Astrocyte (in vitro differentiated cells and primary cell): Measurements from ENCODE around the gene UACA. TPM values are rescaled to one million over a fixed set of nuclear protein-coding genes. Genes with fewer than 3 reads are reported as not detected.

ENCODE experiments used
- DNase-seq: peaks from one replicate; pipeline ENCODE4 v3.0.0-alpha.2; 2010; ENCODE audit warnings: low read depth
- FAIRE-seq: peaks from 2 replicates; lab custom pipeline; 2011; peaks lifted over from hg19 to GRCh38; lab: Jason Lieb, UNC
- H2AFZ ChIP-seq: 2 replicates; pipeline ENCODE4 v1.6.0; 2012; ENCODE audit warnings: low read depth, low read length, inconsistent platforms
- H3K27ac ChIP-seq: 2 replicates; pipeline ENCODE4 v1.5.1; 2011; ENCODE audit warnings: low read depth, low read length, inconsistent platforms
- H3K27me3 ChIP-seq: 2 replicates; pipeline ENCODE4 v1.6.0; 2011; ENCODE audit warnings: low read length, inconsistent platforms; ENCODE audit not compliant: insufficient read depth
- H3K36me3 ChIP-seq: 2 replicates; pipeline ENCODE4 v1.5.1; 2011; ENCODE audit warnings: low read length, inconsistent platforms; ENCODE audit not compliant: insufficient read depth
- H3K4me1 ChIP-seq: 2 replicates; pipeline ENCODE4 v1.5.1; 2011; ENCODE audit warnings: low read length, inconsistent platforms; ENCODE audit not compliant: insufficient read depth
- H3K4me2 ChIP-seq: 2 replicates; pipeline ENCODE4 v1.6.0; 2012; ENCODE audit warnings: low read length, inconsistent platforms
- H3K4me3 ChIP-seq: 2 replicates; pipeline ENCODE4 v1.5.1; 2011; ENCODE audit warnings: low read depth, mild to moderate bottlenecking, low read length, inconsistent platforms; ENCODE audit not compliant: insufficient read depth
- H3K79me2 ChIP-seq: 2 replicates; pipeline ENCODE4 v1.6.0; 2012; ENCODE audit warnings: mild to moderate bottlenecking, low read length, inconsistent platforms; ENCODE audit not compliant: insufficient read depth
- H3K9ac ChIP-seq: 2 replicates; pipeline ENCODE4 v1.6.0; 2012; ENCODE audit warnings: mild to moderate bottlenecking, low read length, inconsistent platforms
- H3K9me3 ChIP-seq: 2 replicates; pipeline ENCODE4 v1.5.1; 2012; ENCODE audit warnings: low read depth, mild to moderate bottlenecking, low read length, inconsistent platforms; ENCODE audit not compliant: insufficient read depth
- H4K20me1 ChIP-seq: 2 replicates; pipeline ENCODE4 v1.6.0; 2012; ENCODE audit warnings: low read length, inconsistent platforms; ENCODE audit not compliant: insufficient read depth
- H3K27ac Mint-ChIP-seq: one replicate; pipeline ENCODE4 v1.8.0; 2021; ENCODE audit warnings: mild to moderate bottlenecking, mixed read lengths; ENCODE audit not compliant: unreplicated experiment
- H3K27me3 Mint-ChIP-seq: one replicate; pipeline ENCODE4 v1.8.0; 2021; ENCODE audit warnings: low read depth, mixed read lengths; ENCODE audit not compliant: unreplicated experiment
- H3K36me3 Mint-ChIP-seq: one replicate; pipeline ENCODE4 v1.8.0; 2021; ENCODE audit warnings: low read depth, mixed read lengths; ENCODE audit not compliant: unreplicated experiment
- H3K4me1 Mint-ChIP-seq: one replicate; pipeline ENCODE4 v1.8.0; 2021; ENCODE audit warnings: low read depth, mixed read lengths; ENCODE audit not compliant: unreplicated experiment
- H3K4me3 Mint-ChIP-seq: one replicate; pipeline ENCODE4 v1.8.0; 2021; ENCODE audit warnings: mild to moderate bottlenecking, moderate library complexity, mixed read lengths; ENCODE audit not compliant: unreplicated experiment
- H3K9me3 Mint-ChIP-seq: one replicate; pipeline ENCODE4 v1.8.0; 2021; ENCODE audit warnings: mild to moderate bottlenecking, mixed read lengths; ENCODE audit not compliant: unreplicated experiment
- EZH2 ChIP-seq: IDR thresholded peaks from 2 replicates; pipeline ENCODE4 v1.6.1; 2012; ENCODE audit warnings: mild to moderate bottlenecking, low read length, inconsistent platforms; ENCODE audit not compliant: insufficient read depth
- total RNA-seq: library from RNA; stranded (reverse); gene quantifications from 2 replicates; pipeline ENCODE4 v1.2.1, GENCODE V29; 2021
- TF ChIP-seq, protein P1 (sequence below): IDR thresholded peaks from 2 replicates; pipeline ENCODE4 v1.5.1; 2011; ENCODE audit warnings: low read depth, mild to moderate bottlenecking, inconsistent platforms, low read length, moderate library complexity; ENCODE audit not compliant: insufficient read depth

Gene UACA
- total RNA-seq, 1 donor from 2014 or later: 168 TPM

DNA sequence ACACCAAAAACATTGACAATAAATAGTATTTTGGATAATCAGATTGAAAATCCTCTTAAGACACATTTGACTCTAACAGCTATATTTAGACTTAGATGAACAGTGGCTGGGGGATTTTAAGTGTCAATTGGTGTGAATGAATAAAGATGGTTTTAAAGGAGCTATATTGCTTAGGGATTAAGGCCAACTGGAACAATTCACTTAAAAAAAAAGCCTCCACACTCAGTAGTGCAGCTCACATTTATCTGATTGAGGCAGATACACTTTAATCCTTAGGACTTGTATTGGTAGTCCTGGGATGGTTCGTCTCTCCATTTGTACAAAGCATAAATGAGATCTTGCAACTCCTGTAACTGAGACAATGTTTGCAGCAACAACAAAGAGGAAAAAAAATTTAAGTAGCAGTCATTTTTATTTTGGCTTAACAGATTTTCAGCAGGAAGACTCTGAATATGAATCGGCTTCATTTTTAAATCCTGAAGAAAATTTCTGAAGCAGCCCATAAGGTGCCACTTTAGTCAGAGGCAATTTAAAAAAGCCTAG, 112.0 kb downstream of the UACA start:
- no peak overlapping the region for H3K4me3 ChIP-seq
- no peaks in the 10 kb centered on the region for H3K4me1 ChIP-seq
- no peak for TF ChIP-seq EZH2
- TF ChIP-seq, protein P1, sequence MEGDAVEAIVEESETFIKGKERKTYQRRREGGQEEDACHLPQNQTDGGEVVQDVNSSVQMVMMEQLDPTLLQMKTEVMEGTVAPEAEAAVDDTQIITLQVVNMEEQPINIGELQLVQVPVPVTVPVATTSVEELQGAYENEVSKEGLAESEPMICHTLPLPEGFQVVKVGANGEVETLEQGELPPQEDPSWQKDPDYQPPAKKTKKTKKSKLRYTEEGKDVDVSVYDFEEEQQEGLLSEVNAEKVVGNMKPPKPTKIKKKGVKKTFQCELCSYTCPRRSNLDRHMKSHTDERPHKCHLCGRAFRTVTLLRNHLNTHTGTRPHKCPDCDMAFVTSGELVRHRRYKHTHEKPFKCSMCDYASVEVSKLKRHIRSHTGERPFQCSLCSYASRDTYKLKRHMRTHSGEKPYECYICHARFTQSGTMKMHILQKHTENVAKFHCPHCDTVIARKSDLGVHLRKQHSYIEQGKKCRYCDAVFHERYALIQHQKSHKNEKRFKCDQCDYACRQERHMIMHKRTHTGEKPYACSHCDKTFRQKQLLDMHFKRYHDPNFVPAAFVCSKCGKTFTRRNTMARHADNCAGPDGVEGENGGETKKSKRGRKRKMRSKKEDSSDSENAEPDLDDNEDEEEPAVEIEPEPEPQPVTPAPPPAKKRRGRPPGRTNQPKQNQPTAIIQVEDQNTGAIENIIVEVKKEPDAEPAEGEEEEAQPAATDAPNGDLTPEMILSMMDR: no peak
- no peak overlapping the region for H3K9ac ChIP-seq
- no peak for DNase-seq
- no peak overlapping the region for H3K27ac ChIP-seq
- no peak overlapping the region for H3K4me2 ChIP-seq
- Mint-ChIP-seq H3K9me3 (no peaks in the 10 kb centered on the region), H3K4me1 (peaks cover 7% of the 10 kb centered on the region), H3K36me3 (peaks cover 16% of the 10 kb centered on the region), H3K27ac (no peak overlapping the region), H3K4me3 (no peak overlapping the region), H3K27me3 (no peaks in the 10 kb centered on the region)
- no peak overlapping the region for H2AFZ ChIP-seq
- peaks cover 6% of the 10 kb centered on the region for H4K20me1 ChIP-seq
- FAIRE-seq: no peak
- no peaks in the 10 kb centered on the region for H3K79me2 ChIP-seq
- peaks cover 18% of the 10 kb centered on the region for H3K36me3 ChIP-seq
- no peaks in the 10 kb centered on the region for H3K27me3 ChIP-seq
- H3K9me3 ChIP-seq: no peaks in the 10 kb centered on the region

DNA sequence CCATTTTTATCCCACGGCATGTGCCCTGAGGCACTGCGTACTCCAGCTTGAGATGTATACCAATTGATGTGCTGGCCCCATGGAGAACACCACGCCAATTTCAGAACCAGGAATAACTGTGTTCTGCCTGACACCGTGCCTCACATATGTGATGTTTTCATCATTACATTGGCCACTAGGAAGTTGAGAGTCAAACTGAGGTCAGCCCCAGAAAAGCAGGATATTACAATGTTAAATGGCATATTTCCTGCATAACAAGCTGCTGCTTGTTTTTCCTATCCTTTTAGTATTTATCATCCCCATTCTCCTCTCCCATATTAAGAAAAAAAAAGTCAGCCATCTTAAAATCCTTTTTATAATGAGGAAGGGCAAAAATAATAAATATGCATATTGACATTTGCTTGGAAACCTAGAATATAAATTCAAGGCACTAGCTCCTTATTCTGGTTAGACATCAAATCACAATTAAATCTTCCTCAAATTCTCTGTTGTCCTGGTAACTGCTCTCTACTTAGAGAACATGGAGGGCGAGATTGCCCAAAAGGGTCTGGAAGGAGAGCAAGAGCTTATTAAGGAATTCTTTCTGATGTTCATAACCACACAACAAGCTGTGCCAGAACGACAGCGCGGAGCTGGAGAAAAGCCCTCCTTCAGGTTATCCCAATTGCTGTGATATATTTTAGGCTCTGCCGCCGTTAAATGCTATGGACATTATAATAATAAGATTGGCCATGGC, 112.6 kb downstream of the UACA start:
- no peak overlapping the region for H3K4me3 Mint-ChIP-seq
- no peak for DNase-seq
- H3K27me3 Mint-ChIP-seq: no peaks in the 10 kb centered on the region
- TF ChIP-seq, protein P1: no peak
- no peak for TF ChIP-seq EZH2
- Histone ChIP-seq H2AFZ (no peak overlapping the region), H3K27ac (no peak overlapping the region), H4K20me1 (peaks cover 6% of the 10 kb centered on the region), H3K4me2 (no peak overlapping the region), H3K4me1 (no peaks in the 10 kb centered on the region), H3K9ac (no peak overlapping the region), H3K4me3 (no peak overlapping the region), H3K79me2 (no peaks in the 10 kb centered on the region), H3K36me3 (peaks cover 15% of the 10 kb centered on the region), H3K9me3 (no peaks in the 10 kb centered on the region), H3K27me3 (no peaks in the 10 kb centered on the region)
- H3K27ac Mint-ChIP-seq: no peak overlapping the region
- H3K36me3 Mint-ChIP-seq: peaks cover 16% of the 10 kb centered on the region
- peaks cover 12% of the 10 kb centered on the region for H3K4me1 Mint-ChIP-seq
- no peaks in the 10 kb centered on the region for H3K9me3 Mint-ChIP-seq
- FAIRE-seq: no peak

DNA sequence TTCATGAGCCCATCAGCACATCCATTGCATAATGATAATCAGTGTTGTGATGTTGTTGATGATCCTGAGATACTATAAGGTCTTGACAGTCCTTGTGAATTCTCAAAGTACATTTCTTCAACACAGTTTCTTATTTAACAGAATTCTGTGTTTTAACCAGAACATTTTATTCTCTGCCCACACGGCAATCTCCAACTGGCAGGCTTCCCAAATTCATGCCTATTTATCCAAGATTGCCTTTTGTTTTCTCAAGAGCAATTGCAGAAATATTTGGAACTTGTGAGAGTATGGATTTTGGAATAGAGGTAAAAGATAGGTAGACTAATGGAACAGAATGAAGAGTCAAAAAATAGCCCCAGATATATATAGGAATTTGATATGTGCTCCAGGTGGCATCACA, 116.0 kb downstream of the UACA start:
- H3K27ac ChIP-seq: no peak overlapping the region
- no peak overlapping the region for H3K4me2 ChIP-seq
- H3K4me1 ChIP-seq: peaks cover 7% of the 10 kb centered on the region
- no peaks in the 10 kb centered on the region for H3K9me3 ChIP-seq
- H3K4me3 ChIP-seq: no peak overlapping the region
- FAIRE-seq (no peak), DNase-seq (no peak)
- Mint-ChIP-seq H3K27ac (no peak overlapping the region), H3K4me1 (peaks cover 19% of the 10 kb centered on the region), H3K27me3 (no peaks in the 10 kb centered on the region), H3K9me3 (no peaks in the 10 kb centered on the region), H3K4me3 (no peak overlapping the region), H3K36me3 (peaks cover 7% of the 10 kb centered on the region)
- no peak overlapping the region for H2AFZ ChIP-seq
- no peaks in the 10 kb centered on the region for H3K27me3 ChIP-seq
- TF ChIP-seq, protein P1: no peak
- TF ChIP-seq EZH2: no peak
- H4K20me1 ChIP-seq: peaks cover 6% of the 10 kb centered on the region
- no peaks in the 10 kb centered on the region for H3K36me3 ChIP-seq
- no peak overlapping the region for H3K9ac ChIP-seq
- no peaks in the 10 kb centered on the region for H3K79me2 ChIP-seq
